Smooth muscle cell (in vitro differentiated cells): Measurements from ENCODE around the gene PAIP2. TPM values are rescaled to one million over a fixed set of nuclear protein-coding genes. Genes with fewer than 3 reads are reported as not detected.

Experiments
- DNase-seq: peaks from one replicate; lab custom pipeline; 2025; ENCODE audit not compliant: unreplicated experiment; lab: John Stamatoyannopoulos, UW
- H2AFZ ChIP-seq: fragments of 200-600 bp; sonication (generic); 2 replicates; pipeline ENCODE4 v1.6.0; 2016; ENCODE audit warnings: antibody characterized with exemption, low read depth, mild to moderate bottlenecking
- H3F3A ChIP-seq: fragments of 200-600 bp; sonication (generic); 2 replicates; pipeline ENCODE4 v1.6.0; 2017; ENCODE audit warnings: antibody characterized with exemption, low read depth
- H3K27ac ChIP-seq: fragments of 200-600 bp; sonication (generic); 2 replicates; pipeline ENCODE4 v1.5.1; 2016; ENCODE audit warnings: low read depth, mild to moderate bottlenecking
- H3K27me3 ChIP-seq: fragments of 200-600 bp; sonication (generic); 2 replicates; pipeline ENCODE4 v1.6.1; 2016; ENCODE audit warnings: low read depth, mild to moderate bottlenecking
- H3K36me3 ChIP-seq: fragments of 200-600 bp; sonication (generic); 2 replicates; pipeline ENCODE4 v1.5.1; 2016; ENCODE audit warnings: low read depth
- H3K4me1 ChIP-seq: fragments of 200-600 bp; sonication (generic); 2 replicates; pipeline ENCODE4 v1.5.1; 2016; ENCODE audit warnings: low read depth
- H3K4me2 ChIP-seq: fragments of 200-600 bp; sonication (generic); 2 replicates; pipeline ENCODE4 v1.6.0; 2016; ENCODE audit warnings: mild to moderate bottlenecking
- H3K4me3 ChIP-seq: fragments of 200-600 bp; sonication (generic); 2 replicates; pipeline ENCODE4 v1.5.1; 2016; ENCODE audit warnings: mild to moderate bottlenecking
- H3K79me2 ChIP-seq: fragments of 200-600 bp; sonication (generic); 2 replicates; pipeline ENCODE4 v1.6.0; 2016; ENCODE audit warnings: low read depth, mild to moderate bottlenecking
- H3K9ac ChIP-seq: fragments of 200-600 bp; sonication (generic); 2 replicates; pipeline ENCODE4 v1.6.0; 2016; ENCODE audit warnings: low read depth
- H3K9me3 ChIP-seq: fragments of 200-600 bp; sonication (generic); replicated peaks from 2 replicates; pipeline ENCODE4 v1.5.1; 2016; ENCODE audit warnings: low read depth
- H4K20me1 ChIP-seq: fragments of 200-600 bp; sonication (generic); 2 replicates; pipeline ENCODE4 v1.6.0; 2016; ENCODE audit warnings: low read depth
- WGBS: methylation state at CpG from one replicate; pipeline ENCODE4 v1.1.7; 2016; ENCODE audit warnings: low lambda C conversion rate; 5-methylcytosine and 5-hydroxymethylcytosine counted together
- polyA plus RNA-seq: library from polyadenylated mRNA; unstranded; fragments of >200 nt; fragmentation: Nextera tagmentation; extraction: Ambion mirVana; gene quantifications from 2 replicates; pipeline ENCODE4 v1.2.1, GENCODE V29; 2016
- total RNA-seq: library from RNA; depleted of rRNA; stranded (reverse); fragments of >200 nt; gene quantifications from 2 replicates; pipeline ENCODE4 v1.2.3, GENCODE V29; 2014
- TF ChIP-seq, protein P1 (sequence below): fragments of 200-600 bp; sonication (generic); IDR thresholded peaks from 2 replicates; pipeline ENCODE4 v1.5.1; 2017; ENCODE audit warnings: borderline replicate concordance, mild to moderate bottlenecking, antibody characterized with exemption; ENCODE audit not compliant: insufficient read depth, poor library complexity, severe bottlenecking

The PAIP2 gene
- total and polyA plus RNA-seq, 2 experiments from 2014 or later = 98.1 to 123 TPM

DNA sequence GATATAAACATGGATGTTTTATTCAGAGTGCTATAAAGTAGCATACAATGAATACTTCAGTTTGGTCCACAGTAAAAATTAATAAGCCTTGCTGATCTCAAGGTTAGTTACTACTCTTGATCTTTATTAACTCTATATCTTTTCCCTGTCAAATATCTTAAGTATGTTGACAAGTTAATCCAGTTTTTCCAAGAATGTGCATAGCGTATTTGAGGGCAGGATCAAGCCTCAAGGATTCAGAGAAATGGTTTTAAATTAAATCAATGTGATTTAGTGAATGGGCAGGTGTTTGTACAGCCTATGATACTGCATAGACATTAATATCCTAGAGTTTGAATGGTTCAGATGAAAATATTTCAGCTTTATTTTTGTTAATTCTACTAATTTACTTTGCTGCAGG is 27.4 kb upstream of the PAIP2 start:
- 81% methylated on average over 1 of the region's 1 CpG for WGBS
- H3K79me2 ChIP-seq = peaks cover 100% of the 10 kb centered on the region
- peaks cover 100% of the 10 kb centered on the region for H4K20me1 ChIP-seq
- no peak overlapping the region for H3K4me3 ChIP-seq
- no peak for DNase-seq
- H3K4me2 ChIP-seq = no peak overlapping the region
- no peaks in the 10 kb centered on the region for H3K9me3 ChIP-seq
- peak overlapping the region; percentile 26 for H3K27ac ChIP-seq
- peaks cover 32% of the 10 kb centered on the region for H3K4me1 ChIP-seq
- no peaks in the 10 kb centered on the region for H3K27me3 ChIP-seq
- no peak overlapping the region for H2AFZ ChIP-seq
- H3K36me3 ChIP-seq = peaks cover 25% of the 10 kb centered on the region
- TF ChIP-seq, protein P1, sequence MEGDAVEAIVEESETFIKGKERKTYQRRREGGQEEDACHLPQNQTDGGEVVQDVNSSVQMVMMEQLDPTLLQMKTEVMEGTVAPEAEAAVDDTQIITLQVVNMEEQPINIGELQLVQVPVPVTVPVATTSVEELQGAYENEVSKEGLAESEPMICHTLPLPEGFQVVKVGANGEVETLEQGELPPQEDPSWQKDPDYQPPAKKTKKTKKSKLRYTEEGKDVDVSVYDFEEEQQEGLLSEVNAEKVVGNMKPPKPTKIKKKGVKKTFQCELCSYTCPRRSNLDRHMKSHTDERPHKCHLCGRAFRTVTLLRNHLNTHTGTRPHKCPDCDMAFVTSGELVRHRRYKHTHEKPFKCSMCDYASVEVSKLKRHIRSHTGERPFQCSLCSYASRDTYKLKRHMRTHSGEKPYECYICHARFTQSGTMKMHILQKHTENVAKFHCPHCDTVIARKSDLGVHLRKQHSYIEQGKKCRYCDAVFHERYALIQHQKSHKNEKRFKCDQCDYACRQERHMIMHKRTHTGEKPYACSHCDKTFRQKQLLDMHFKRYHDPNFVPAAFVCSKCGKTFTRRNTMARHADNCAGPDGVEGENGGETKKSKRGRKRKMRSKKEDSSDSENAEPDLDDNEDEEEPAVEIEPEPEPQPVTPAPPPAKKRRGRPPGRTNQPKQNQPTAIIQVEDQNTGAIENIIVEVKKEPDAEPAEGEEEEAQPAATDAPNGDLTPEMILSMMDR = no peak
- H3F3A ChIP-seq = peaks cover 9% of the 10 kb centered on the region
- H3K9ac ChIP-seq = no peak overlapping the region

DNA sequence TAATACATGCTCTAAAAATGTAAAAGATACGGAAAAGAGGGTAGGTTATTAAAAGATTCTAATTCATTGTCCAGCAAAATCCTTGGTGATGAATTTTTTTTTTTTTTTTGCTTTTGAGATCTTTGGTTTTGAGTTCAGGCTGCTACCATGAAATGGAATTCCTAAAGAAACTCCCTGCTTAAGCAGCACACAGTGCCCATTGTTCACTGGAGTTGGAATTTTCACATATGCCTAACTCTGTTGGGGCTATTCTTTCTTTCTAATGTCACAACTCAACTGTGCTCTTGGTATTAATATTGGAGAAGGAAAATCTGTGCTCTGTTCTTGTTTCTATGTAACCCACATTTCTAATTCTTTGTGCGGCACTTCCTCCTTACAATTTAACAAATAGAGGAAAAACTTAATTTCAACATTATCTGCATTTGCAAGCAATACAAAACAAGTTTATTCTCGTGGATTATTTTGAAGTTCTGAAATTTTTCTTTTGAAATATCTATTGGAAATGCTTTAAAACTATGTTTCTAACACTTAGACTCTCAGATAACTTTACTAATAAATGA is 26.5 kb upstream of the PAIP2 start:
- Histone ChIP-seq H3K9ac (no peak overlapping the region), H3K36me3 (peaks cover 27% of the 10 kb centered on the region), H3K27ac (peak overlapping the region; percentile 33), H3K27me3 (no peaks in the 10 kb centered on the region), H3K4me3 (no peak overlapping the region), H3F3A (peaks cover 2% of the 10 kb centered on the region), H3K4me1 (peaks cover 24% of the 10 kb centered on the region), H3K4me2 (no peak overlapping the region), H3K9me3 (no peaks in the 10 kb centered on the region), H4K20me1 (peaks cover 99% of the 10 kb centered on the region), H3K79me2 (peaks cover 100% of the 10 kb centered on the region), H2AFZ (no peak overlapping the region)
- no peak for DNase-seq
- WGBS = 98% methylated on average over 3 of the region's 3 CpGs
- TF ChIP-seq, protein P1 = no peak

DNA sequence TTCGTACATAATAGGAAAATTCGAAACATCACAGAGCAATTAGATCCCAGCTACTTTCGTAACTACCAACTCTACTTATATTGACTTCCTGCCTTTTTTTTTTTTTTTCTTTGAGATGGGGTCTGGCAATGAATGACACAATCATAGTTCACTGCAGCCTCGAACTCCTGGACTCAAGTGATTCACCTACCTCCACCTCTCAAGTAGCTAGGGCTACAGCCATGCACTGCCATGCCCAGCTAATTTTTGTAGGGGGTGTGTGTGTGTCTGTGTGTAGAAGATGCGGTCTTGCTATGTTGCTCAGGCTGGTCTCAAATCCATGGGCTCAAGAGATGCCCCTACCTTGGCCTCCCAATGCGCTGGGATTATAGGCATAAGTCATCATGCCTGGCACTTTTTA is 5.8 kb upstream of the PAIP2 start:
- Histone ChIP-seq H3K9ac (no peak overlapping the region), H3K4me3 (no peak overlapping the region), H3K27me3 (no peaks in the 10 kb centered on the region), H3F3A (peaks cover 30% of the 10 kb centered on the region), H3K4me2 (no peak overlapping the region), H3K4me1 (no peaks in the 10 kb centered on the region), H3K36me3 (peaks cover 4% of the 10 kb centered on the region), H4K20me1 (peaks cover 28% of the 10 kb centered on the region), H2AFZ (no peak overlapping the region), H3K9me3 (no peaks in the 10 kb centered on the region), H3K27ac (no peak overlapping the region), H3K79me2 (no peaks in the 10 kb centered on the region)
- no peak for DNase-seq
- TF ChIP-seq, protein P1 = no peak
- 86% methylated on average over 6 of the region's 6 CpGs for whole genome bisulfite sequencing

DNA sequence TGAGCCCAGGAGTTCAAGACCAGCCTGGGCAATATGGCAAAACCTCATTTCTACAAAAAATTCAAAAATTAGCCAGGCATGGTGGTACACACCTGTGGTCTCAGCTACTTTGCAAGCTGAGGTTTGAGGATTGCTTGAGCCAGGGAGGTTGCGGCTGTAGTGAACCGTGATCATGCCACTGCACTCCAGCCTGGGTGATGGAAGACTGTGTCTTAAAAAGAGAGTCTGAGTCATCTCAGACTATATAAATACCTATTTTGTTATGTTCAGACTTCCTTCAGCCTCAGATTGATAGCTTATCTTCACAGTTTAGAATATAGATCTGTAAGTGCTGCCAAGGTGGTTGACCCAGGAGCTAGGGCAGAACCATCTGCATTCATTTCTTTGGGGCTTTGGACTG is 1.6 kb upstream of the PAIP2 start:
- Histone ChIP-seq H3K4me2 (no peak overlapping the region), H3K9ac (no peak overlapping the region), H3K79me2 (peaks cover 34% of the 10 kb centered on the region), H3K27me3 (no peaks in the 10 kb centered on the region), H3K4me3 (no peak overlapping the region), H3F3A (peaks cover 13% of the 10 kb centered on the region), H3K4me1 (peaks cover 21% of the 10 kb centered on the region), H4K20me1 (peaks cover 28% of the 10 kb centered on the region), H3K36me3 (no peaks in the 10 kb centered on the region), H2AFZ (no peak overlapping the region), H3K27ac (no peak overlapping the region), H3K9me3 (no peaks in the 10 kb centered on the region)
- 59% methylated on average over 2 of the region's 2 CpGs for WGBS
- TF ChIP-seq, protein P1 = no peak
- DNase-seq = no peak
